ENCODE data around the gene SLC39A5. TPM values are rescaled to one million over a fixed set of nuclear protein-coding genes. Genes with fewer than 3 reads are reported as not detected.

SLC39A5 gene
- total RNA-seq, 1 experiment from 2014 or later: not detected

GRCh38 chr12:56197921-56198635 is 31.8 kb upstream of the SLC39A5 start:
- no TSS peak for BruUV-seq (replicated peaks)
- Mint-ChIP-seq H3K4me3 (ENCODE audit: unreplicated experiment) (no peak overlapping the region), H3K4me1 (ENCODE audit: insufficient read depth, unreplicated experiment) (peaks cover 16% of the 10 kb centered on the region), H3K27me3 (ENCODE audit: insufficient read depth, unreplicated experiment) (no peaks in the 10 kb centered on the region), H3K27ac (ENCODE audit: low read depth, unreplicated experiment) (no peak overlapping the region), H3K9me3 (ENCODE audit: unreplicated experiment) (no peaks in the 10 kb centered on the region), H3K36me3 (ENCODE audit: insufficient read depth, unreplicated experiment) (no peaks in the 10 kb centered on the region)
- ChIA-PET POLR2A (interaction anchor here (1.5 to 1.9 kb wide), 2 partner anchors 9 to 10 kb away, joined by 5 to 6 read pairs; no protein-coding TSS in a partner anchor), CTCF (interaction anchor here (0.6 to 1.9 kb wide), 2 partner anchors 9 to 18 kb away, joined by 4 to 9 read pairs; no protein-coding TSS in a partner anchor)
- TF ChIP-seq CTCF (IDR thresholded peaks at IDR 0.05; ENCODE audit: unreplicated experiment): no peak
- intact Hi-C loops (cut with micrococcal nuclease): loop anchor here (10.0 kb wide), 1 partner anchor 463 kb away; no protein-coding TSS in a partner anchor
- DNase-seq (ENCODE audit: unreplicated experiment): no peak

DNA sequence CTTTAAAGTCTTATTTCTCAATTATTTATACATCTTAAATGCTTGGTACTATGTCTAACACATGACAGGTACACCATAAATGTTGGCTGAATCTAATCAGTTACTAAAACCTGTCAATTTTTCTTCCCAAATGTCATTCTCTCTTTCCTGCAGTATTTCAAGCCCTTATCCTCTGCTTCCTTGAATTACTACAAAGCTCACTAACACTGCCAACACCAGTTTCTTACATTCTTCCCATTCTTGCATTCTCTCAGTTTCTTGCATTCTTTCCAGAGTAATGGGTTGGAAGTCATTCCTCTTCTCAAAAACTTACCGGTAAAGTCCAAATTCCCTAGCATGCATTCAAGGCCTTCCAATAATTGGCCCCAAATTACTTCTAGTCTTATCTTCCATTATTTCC is 31.0 kb upstream of the SLC39A5 start:
- DNase-seq (ENCODE audit: unreplicated experiment): no peak
- H3K27ac Mint-ChIP-seq (ENCODE audit: low read depth, unreplicated experiment): no peak overlapping the region
- no peak overlapping the region for H3K4me3 Mint-ChIP-seq (ENCODE audit: unreplicated experiment)
- no peaks in the 10 kb centered on the region for H3K9me3 Mint-ChIP-seq (ENCODE audit: unreplicated experiment)
- ChIA-PET POLR2A (no interaction called here), CTCF (interaction anchor here (0.6 to 1.9 kb wide), 2 partner anchors 8 to 19 kb away, joined by 4 to 9 read pairs; no protein-coding TSS in a partner anchor)
- intact Hi-C loops (cut with micrococcal nuclease): loop anchor here (10.0 kb wide), 1 partner anchor 464 kb away; no protein-coding TSS in a partner anchor
- BruUV-seq (replicated peaks): no TSS peak
- H3K36me3 Mint-ChIP-seq (ENCODE audit: insufficient read depth, unreplicated experiment): no peaks in the 10 kb centered on the region
- no peak for TF ChIP-seq CTCF (IDR thresholded peaks at IDR 0.05; ENCODE audit: unreplicated experiment)
- no peaks in the 10 kb centered on the region for H3K27me3 Mint-ChIP-seq (ENCODE audit: insufficient read depth, unreplicated experiment)
- H3K4me1 Mint-ChIP-seq (ENCODE audit: insufficient read depth, unreplicated experiment): peaks cover 10% of the 10 kb centered on the region

DNA sequence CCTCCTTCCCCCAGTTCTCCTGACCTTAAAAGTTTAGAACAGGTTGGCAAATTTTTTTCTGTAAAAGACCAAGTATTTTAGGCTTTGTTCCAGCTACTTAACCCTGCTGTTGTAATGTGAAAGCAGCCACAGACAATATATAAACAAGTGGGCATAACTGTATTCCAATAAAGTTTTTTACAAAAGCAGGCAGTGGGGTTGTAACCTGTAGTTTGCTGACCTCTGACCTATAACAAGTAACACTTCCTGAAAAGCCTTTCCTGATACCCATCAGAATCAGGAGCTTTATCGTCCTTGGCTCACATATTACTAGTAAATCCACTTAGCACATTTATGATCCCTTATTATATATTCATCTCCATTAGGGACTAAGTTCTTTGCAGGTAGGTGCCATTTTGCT is 27.5 kb upstream of the SLC39A5 start:
- H3K9me3 Mint-ChIP-seq (ENCODE audit: unreplicated experiment): no peaks in the 10 kb centered on the region
- no TSS peak for BruUV-seq (replicated peaks)
- ChIA-PET CTCF (interaction anchor here (0.9 to 11.0 kb wide), 3 partner anchors 12 to 367 kb away, joined by 4 to 83 read pairs (median 6); partner anchors contain the start of genes RNF41 and SMARCC2), POLR2A (interaction anchor here (0.6 to 3.8 kb wide), 4 partner anchors 12 to 56 kb away, joined by 3 to 23 read pairs (median 3); partner anchors contain the start of genes ANKRD52 and RNF41)
- H3K27me3 Mint-ChIP-seq (ENCODE audit: insufficient read depth, unreplicated experiment): no peaks in the 10 kb centered on the region
- DNase-seq (ENCODE audit: unreplicated experiment): no peak
- TF ChIP-seq CTCF (IDR thresholded peaks at IDR 0.05; ENCODE audit: unreplicated experiment): no peak
- peaks cover 27% of the 10 kb centered on the region for H3K36me3 Mint-ChIP-seq (ENCODE audit: insufficient read depth, unreplicated experiment)
- no peak overlapping the region for H3K4me3 Mint-ChIP-seq (ENCODE audit: unreplicated experiment)
- intact Hi-C loops (cut with micrococcal nuclease): no loop called here
- no peak overlapping the region for H3K27ac Mint-ChIP-seq (ENCODE audit: low read depth, unreplicated experiment)
- peaks cover 9% of the 10 kb centered on the region for H3K4me1 Mint-ChIP-seq (ENCODE audit: insufficient read depth, unreplicated experiment)

GRCh38 chr12:56202838-56203237 is 27.0 kb upstream of the SLC39A5 start:
- intact Hi-C loops (cut with micrococcal nuclease): no loop called here
- Mint-ChIP-seq H3K27me3 (ENCODE audit: insufficient read depth, unreplicated experiment) (no peaks in the 10 kb centered on the region), H3K9me3 (ENCODE audit: unreplicated experiment) (no peaks in the 10 kb centered on the region), H3K4me3 (ENCODE audit: unreplicated experiment) (no peak overlapping the region), H3K4me1 (ENCODE audit: insufficient read depth, unreplicated experiment) (peaks cover 5% of the 10 kb centered on the region), H3K27ac (ENCODE audit: low read depth, unreplicated experiment) (no peak overlapping the region), H3K36me3 (ENCODE audit: insufficient read depth, unreplicated experiment) (peaks cover 31% of the 10 kb centered on the region)
- POLR2A ChIA-PET: interaction anchor here (1.0 to 3.8 kb wide), 3 partner anchors 14 to 55 kb away, joined by 3 to 23 read pairs (median 6); partner anchors contain the start of genes ANKRD52, RNF41 and SMARCC2
- no TSS peak for BruUV-seq (replicated peaks)
- CTCF ChIA-PET: interaction anchor here (0.7 to 11.0 kb wide), 5 partner anchors 13 to 1978 kb away, joined by 3 to 83 read pairs (median 4); partner anchors contain the start of genes RNF41 and SMARCC2
- DNase-seq (ENCODE audit: unreplicated experiment): no peak
- no peak for TF ChIP-seq CTCF (IDR thresholded peaks at IDR 0.05; ENCODE audit: unreplicated experiment)

Measured in MCF 10A (cell line).